K562 (cell line): ENCODE measurements around the gene TBL1XR1. TPM values are rescaled to one million over a fixed set of nuclear protein-coding genes. Genes with fewer than 3 reads are reported as not detected.

ENCODE experiments used
- ATAC-seq: fragments of 200-7000 bp; cut with Tn5 transposase; 3 replicates; pipeline ENCODE4 v1.9.1; 2020; ENCODE audit warnings: moderate library complexity
- BruUV-seq: library from RNA; stranded (reverse); fragments of 400-500 nt; replicated peaks from 2 replicates; lab custom pipeline; 2021; lab: Mats Ljungman, UMichigan
- CTCF ChIA-PET: fragments of 300-600 bp; formaldehyde crosslinking; extraction: SDS; loops from one replicate; lab custom pipeline; 2021; ENCODE audit warnings: low intra/inter-chr PET ratio; lab: Yijun Ruan, JAX
- POLR2A ChIA-PET: fragments of 300-600, 350-650 bp; sonication (Branson Sonifier 250); formaldehyde crosslinking; extraction: SDS; loops from one replicate; lab custom pipeline; 2021; ENCODE audit warnings: antibody characterized with exemption, inconsistent platforms; lab: Yijun Ruan, JAX
- DNase-seq, 4 experiments: peaks; one replicate each; pipeline versions ENCODE4 v3.0.0 to v3.0.0-alpha.2; 2011 to 2018; ENCODE audit warnings: low spot score in 3 of 4, mixed read lengths in 3 of 4; ENCODE audit errors: extremely low read depth in 1 of 4
- FAIRE-seq: peaks from 2 replicates; lab custom pipeline; 2011; peaks lifted over from hg19 to GRCh38; lab: Jason Lieb, UNC
- H2AFZ ChIP-seq: 2 replicates; pipeline ENCODE4 v1.6.0; 2011; ENCODE audit warnings: low read depth, low read length, control low read depth, inconsistent platforms
- H3K27ac ChIP-seq: fragments of 200-600 bp; 3 replicates; pipeline ENCODE4 v1.8.0; 2011; ENCODE audit warnings: low read depth, mild to moderate bottlenecking, control low read depth, inconsistent platforms, low read length, moderate library complexity, mixed read lengths; ENCODE audit errors: extremely low read depth
- H3K27me3 ChIP-seq, 2 experiments: fragments of 300-600 bp in 1 of 2; 2 replicates in 1 of 2; 3 replicates in 1 of 2; pipeline versions ENCODE4 v1.6.0 to v1.8.0; 2011; ENCODE audit warnings: inconsistent platforms in 2 of 2, low read length in 2 of 2, mild to moderate bottlenecking in 1 of 2, mixed read lengths in 1 of 2, moderate library complexity in 1 of 2; ENCODE audit not compliant: control insufficient read depth in 2 of 2, insufficient read depth in 2 of 2
- H3K36me3 ChIP-seq: fragments of 300-600 bp; 3 replicates; pipeline ENCODE4 v1.8.0; 2011; ENCODE audit warnings: mild to moderate bottlenecking, low read length, inconsistent platforms; ENCODE audit not compliant: control insufficient read depth, insufficient read depth
- H3K4me1 ChIP-seq, 2 experiments: fragments of 200-600 bp in 1 of 2; replicated peaks in 1 of 2; 2 replicates in 1 of 2; 3 replicates in 1 of 2; pipeline versions ENCODE4 v1.5.1 to v1.8.0; 2011; ENCODE audit warnings: inconsistent platforms in 2 of 2, low read length in 2 of 2, mild to moderate bottlenecking in 1 of 2, mixed read lengths in 1 of 2, moderate library complexity in 1 of 2; ENCODE audit not compliant: control insufficient read depth in 2 of 2, insufficient read depth in 2 of 2
- H3K4me2 ChIP-seq: 2 replicates; pipeline ENCODE4 v1.6.1; 2011; ENCODE audit warnings: low read length, control low read depth, inconsistent platforms, mixed read lengths; ENCODE audit not compliant: insufficient read depth
- H3K4me3 ChIP-seq: fragments of 200-600 bp; sonication (generic), shearing (Covaris generic); 2 replicates; pipeline ENCODE4 v1.5.1; 2016; ENCODE audit warnings: control low read depth, inconsistent platforms
- H3K79me2 ChIP-seq: fragments of 200-600 bp; 3 replicates; pipeline ENCODE4 v1.8.0; 2011; ENCODE audit warnings: low read length, inconsistent platforms; ENCODE audit not compliant: control insufficient read depth, insufficient read depth
- H3K9ac ChIP-seq, 2 experiments: 2 replicates each; pipeline versions ENCODE4 v1.6.0 to v1.6.1; 2011; ENCODE audit warnings: low read depth in 2 of 2, low read length in 2 of 2, control low read depth in 1 of 2, inconsistent platforms in 1 of 2, mild to moderate bottlenecking in 1 of 2, mixed read lengths in 1 of 2; ENCODE audit not compliant: insufficient read depth in 1 of 2
- H3K9me1 ChIP-seq: one replicate; pipeline ENCODE4 v1.6.0; 2011; ENCODE audit warnings: inconsistent platforms, mild to moderate bottlenecking, low read length, moderate library complexity; ENCODE audit not compliant: control insufficient read depth, insufficient read depth
- H3K9me3 ChIP-seq: replicated peaks from 2 replicates; pipeline ENCODE4 v1.5.1; 2011; ENCODE audit warnings: low read depth, low read length, inconsistent platforms; ENCODE audit not compliant: control insufficient read depth, insufficient read depth
- H4K20me1 ChIP-seq: replicated peaks from 2 replicates; pipeline ENCODE4 v1.6.1; 2011; ENCODE audit warnings: low read length, inconsistent platforms, mixed read lengths; ENCODE audit not compliant: control insufficient read depth, insufficient read depth
- ETV6 ChIP-seq, 3 experiments: fragments of 150-350 bp in 1 of 3; sonication (generic) in 1 of 3; formaldehyde crosslinking in 1 of 3; IDR thresholded peaks; 2 replicates each; pipeline versions ENCODE4 v1.6.1 to v1.8.0; 2014 to 2022; ENCODE audit warnings: borderline replicate concordance in 2 of 3, low read depth in 2 of 3, antibody characterized with exemption in 1 of 3, low read length in 1 of 3, mild to moderate bottlenecking in 1 of 3, missing genetic modification reagents in 1 of 3
- NR4A1 ChIP-seq, 2 experiments: fragments of 250-450 bp in 1 of 2; fragments of 450-650 bp in 1 of 2; sonication (Bioruptor Pico) in 1 of 2; IDR thresholded peaks; 2 replicates each; pipeline versions ENCODE4 v1.4.0 to v1.6.1; 2016 to 2020; ENCODE audit warnings: mild to moderate bottlenecking in 2 of 2, missing compliant biosample characterization in 1 of 2, missing genetic modification characterization in 1 of 2, moderate library complexity in 1 of 2
- SAP30 ChIP-seq: fragments of 200-600 bp; sonication (generic); IDR thresholded peaks from 2 replicates; pipeline ENCODE4 v1.6.1; 2012; ENCODE audit warnings: borderline replicate concordance, low read depth, mild to moderate bottlenecking, moderate library complexity, low read length, control low read depth, inconsistent platforms; ENCODE audit not compliant: insufficient read depth, poor library complexity, severe bottlenecking
- TEAD2 ChIP-seq: fragments of 450-650 bp; IDR thresholded peaks from 2 replicates; pipeline ENCODE4 v1.6.1; 2016; ENCODE audit warnings: missing genetic modification characterization, control low read depth, missing compliant biosample characterization
- ZNF766 ChIP-seq: fragments of 200-800 bp; sonication (Bioruptor generic); conservative IDR thresholded peaks from 2 replicates; pipeline ENCODE4 v1.6.1; 2016; ENCODE audit warnings: missing genetic modification characterization, missing compliant biosample characterization
- WGBS: fragments of 100-300 bp; shearing (Covaris generic); methylation state at CpG from one replicate; pipeline ENCODE4 v1.1.6; 2016; ENCODE audit warnings: low coverage, mixed read lengths; ENCODE audit not compliant: insufficient coverage; ENCODE audit errors: missing lambda C conversion rate; 5-methylcytosine and 5-hydroxymethylcytosine counted together
- in situ Hi-C: fragments of 300-500 bp; cut with MboI; formaldehyde crosslinking; loops from 4 replicates; pipeline ENCODE4 v1.15.0; 2018; ENCODE audit warnings: inconsistent platforms, mixed read lengths
- intact Hi-C: fragments of 100-400 bp; cut with micrococcal nuclease; formaldehyde crosslinking; loops from 2 replicates; pipeline ENCODE4 v1.14.2; 2022
- polyA plus RNA-seq, 8 experiments: library from polyadenylated mRNA; depleted of rRNA in 4 of 8; stranded (reverse) in 5 of 8; unstranded in 3 of 8; fragments of >200 nt; fragmentation: Nextera tagmentation in 2 of 8; fragmentation: Illumina TruSeq in 1 of 8; extraction: Ambion mirVana in 2 of 8; extraction: Trizol in 1 of 8; gene quantifications; 2 replicates each; pipeline versions ENCODE4 v1.2.1 to v1.2.3, GENCODE V29; 2011 to 2014; ENCODE audit warnings: inconsistent platforms in 1 of 8, missing spikeins in 1 of 8
- total RNA-seq, 7 experiments: library from RNA; depleted of rRNA in 6 of 7; stranded (reverse); fragments of >200 nt in 6 of 7; fragmentation: Illumina TruSeq in 2 of 7; extraction: Trizol in 2 of 7; gene quantifications; 2 replicates each; pipeline versions ENCODE4 v1.2.1 to v1.2.3, GENCODE V29; 2011 to 2021; ENCODE audit warnings: low replicate concordance in 1 of 7
- TF ChIP-seq, protein P1 (sequence below), 2 experiments: fragments of 450-650 bp in 1 of 2; sonication (generic) in 1 of 2; formaldehyde crosslinking in 1 of 2; IDR thresholded peaks in 1 of 2; conservative IDR thresholded peaks in 1 of 2; 2 replicates each; pipeline versions ENCODE4 v1.6.1 to v1.8.1; 2016 to 2023; ENCODE audit warnings: mild to moderate bottlenecking in 2 of 2, moderate library complexity in 2 of 2, inconsistent platforms in 1 of 2, missing genetic modification reagents in 1 of 2

TBL1XR1 gene
- total and polyA plus RNA-seq, 9 of the 15 experiments (the other 6 are each of a cell fraction or from before 2014, with no cell fraction given): 19.6 to 171 (median 83.3) TPM

GRCh38 chr3:177181418-177181817 lies 15.9 kb downstream of the TBL1XR1 start:
- peaks cover 38 to 46% of the 10 kb centered on the region in 2 experiments; a peak in 4 of 5 replicates for H3K4me1 ChIP-seq
- no peak overlapping the region for H3K4me3 ChIP-seq
- no peaks in the 10 kb centered on the region for H3K27me3 ChIP-seq
- H4K20me1 ChIP-seq: peaks cover 52% of the 10 kb centered on the region
- H3K4me2 ChIP-seq: no peak overlapping the region
- no peak overlapping the region for H3K27ac ChIP-seq
- ATAC-seq: peak; percentile 5; the same call in 1 of the 3 replicates
- in situ Hi-C loops (no loop called here), intact Hi-C loops (loop anchor here (2.0 to 10.0 kb wide), 2 partner anchors 13 to 217 kb away; no protein-coding TSS in a partner anchor)
- WGBS: 45% methylated on average over 3 of the region's 5 CpGs
- peaks cover 4% of the 10 kb centered on the region for H3K9me1 ChIP-seq
- ChIA-PET POLR2A (interaction anchor here (0.9 to 2.8 kb wide), 4 partner anchors 8 to 33 kb away, joined by 3 to 18 read pairs (median 12); no protein-coding TSS in a partner anchor), CTCF (no interaction called here)
- H3K9ac ChIP-seq: no peak overlapping the region
- peaks cover 100% of the 10 kb centered on the region for H3K79me2 ChIP-seq
- no peak for FAIRE-seq
- TF ChIP-seq, protein P1, sequence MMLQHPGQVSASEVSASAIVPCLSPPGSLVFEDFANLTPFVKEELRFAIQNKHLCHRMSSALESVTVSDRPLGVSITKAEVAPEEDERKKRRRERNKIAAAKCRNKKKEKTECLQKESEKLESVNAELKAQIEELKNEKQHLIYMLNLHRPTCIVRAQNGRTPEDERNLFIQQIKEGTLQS (IDR thresholded peaks at IDR 0.05): no peak
- TF ChIP-seq, protein P1 (CRISPR knock-in tag; conservative IDR thresholded peaks at IDR 0.05): no peak
- TF ChIP-seq ETV6 (IDR thresholded peaks at IDR 0.05; ENCODE audit: borderline replicate concordance in 1 of 2, low read depth in 2 of 2, low read length in 1 of 2) (no peak), ETV6 (CRISPR knock-in tag; IDR thresholded peaks at IDR 0.05; ENCODE audit: borderline replicate concordance) (no peak), NR4A1 (CRISPR knock-in tag; IDR thresholded peaks at IDR 0.05) (no peak), NR4A1 (tag; IDR thresholded peaks at IDR 0.05) (no peak), SAP30 (no peak), TEAD2 (no peak), ZNF766 (CRISPR knock-in tag) (no peak)
- no peak for DNase-seq
- no peaks in the 10 kb centered on the region for H3K9me3 ChIP-seq
- H3K36me3 ChIP-seq: peaks cover 14% of the 10 kb centered on the region; the same call in 1 of the 3 replicates
- no peak overlapping the region for H2AFZ ChIP-seq
- BruUV-seq: no TSS peak
